Fibroblast of villous mesenchyme (primary cell): ENCODE measurements around the gene ASPG. TPM values are rescaled to one million over a fixed set of nuclear protein-coding genes. Genes with fewer than 3 reads are reported as not detected.

Experiments used
- DNase-seq: peaks from one replicate; pipeline ENCODE4 v3.0.0-alpha.2; 2010; ENCODE audit warnings: low read depth
- H3K4me3 ChIP-seq: 2 replicates; pipeline ENCODE4 v1.5.1; 2011; ENCODE audit warnings: low read depth, mild to moderate bottlenecking, low read length
- total RNA-seq: library from RNA; depleted of rRNA; stranded (reverse); fragments of >200 nt; gene quantifications from 2 replicates; pipeline ENCODE4 v1.2.3, GENCODE V29; 2012
- TF ChIP-seq, protein P1 (sequence below): IDR thresholded peaks from 2 replicates; pipeline ENCODE4 v1.5.1; 2012; ENCODE audit warnings: low read depth, mild to moderate bottlenecking, low read length; ENCODE audit not compliant: insufficient read depth

The ASPG gene
- total RNA-seq, 1 donor, result not detected

DNA sequence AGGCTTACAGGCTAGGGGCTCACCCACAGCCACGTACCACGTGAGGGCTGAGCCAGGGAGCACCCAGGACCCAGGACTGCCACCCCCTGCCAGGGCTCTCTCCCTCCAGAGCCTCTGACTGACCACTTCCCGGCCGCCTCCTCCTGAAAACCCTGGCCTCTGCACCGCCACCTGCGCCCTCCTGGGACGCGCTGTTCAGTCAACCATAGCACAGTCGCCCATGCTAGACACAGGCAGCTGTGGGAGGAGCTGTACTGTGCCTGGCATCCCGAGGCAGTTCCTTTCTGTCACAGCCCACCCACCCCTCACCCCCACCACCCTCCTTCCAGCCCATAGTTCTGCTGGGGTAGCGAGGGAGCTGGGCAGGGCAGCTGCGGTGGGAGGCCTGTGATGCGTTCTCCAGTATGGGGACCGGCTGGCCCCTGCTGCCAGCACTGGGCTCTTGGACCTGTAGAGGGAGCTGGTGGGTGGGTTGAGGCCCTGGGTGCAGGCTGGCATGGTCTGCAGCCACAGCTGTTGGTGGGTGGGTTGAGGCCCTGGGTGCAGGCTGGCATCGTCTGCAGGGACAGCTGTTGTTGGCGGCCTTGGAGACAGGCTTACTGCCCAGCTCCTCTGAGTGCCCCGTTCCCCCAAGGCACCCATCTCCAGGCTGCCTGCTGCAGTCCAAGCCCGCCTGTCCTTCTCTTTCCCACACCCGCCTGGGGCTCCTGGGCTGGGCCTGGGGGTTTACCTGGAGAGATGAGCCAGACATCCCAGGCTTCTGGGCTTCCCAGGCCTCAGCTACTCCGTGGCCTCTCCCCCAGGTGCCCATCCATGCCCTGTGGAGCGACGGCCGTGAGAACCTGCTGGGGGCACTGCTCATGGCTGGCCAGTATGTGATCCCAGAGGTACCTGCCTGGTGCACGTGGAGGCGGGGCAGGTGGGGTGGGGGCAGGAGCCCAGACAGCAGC lies 11.5 kb downstream of the ASPG start:
- no peak overlapping the region for H3K4me3 ChIP-seq
- no peak for DNase-seq
- TF ChIP-seq, protein P1, sequence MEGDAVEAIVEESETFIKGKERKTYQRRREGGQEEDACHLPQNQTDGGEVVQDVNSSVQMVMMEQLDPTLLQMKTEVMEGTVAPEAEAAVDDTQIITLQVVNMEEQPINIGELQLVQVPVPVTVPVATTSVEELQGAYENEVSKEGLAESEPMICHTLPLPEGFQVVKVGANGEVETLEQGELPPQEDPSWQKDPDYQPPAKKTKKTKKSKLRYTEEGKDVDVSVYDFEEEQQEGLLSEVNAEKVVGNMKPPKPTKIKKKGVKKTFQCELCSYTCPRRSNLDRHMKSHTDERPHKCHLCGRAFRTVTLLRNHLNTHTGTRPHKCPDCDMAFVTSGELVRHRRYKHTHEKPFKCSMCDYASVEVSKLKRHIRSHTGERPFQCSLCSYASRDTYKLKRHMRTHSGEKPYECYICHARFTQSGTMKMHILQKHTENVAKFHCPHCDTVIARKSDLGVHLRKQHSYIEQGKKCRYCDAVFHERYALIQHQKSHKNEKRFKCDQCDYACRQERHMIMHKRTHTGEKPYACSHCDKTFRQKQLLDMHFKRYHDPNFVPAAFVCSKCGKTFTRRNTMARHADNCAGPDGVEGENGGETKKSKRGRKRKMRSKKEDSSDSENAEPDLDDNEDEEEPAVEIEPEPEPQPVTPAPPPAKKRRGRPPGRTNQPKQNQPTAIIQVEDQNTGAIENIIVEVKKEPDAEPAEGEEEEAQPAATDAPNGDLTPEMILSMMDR, result no peak

DNA sequence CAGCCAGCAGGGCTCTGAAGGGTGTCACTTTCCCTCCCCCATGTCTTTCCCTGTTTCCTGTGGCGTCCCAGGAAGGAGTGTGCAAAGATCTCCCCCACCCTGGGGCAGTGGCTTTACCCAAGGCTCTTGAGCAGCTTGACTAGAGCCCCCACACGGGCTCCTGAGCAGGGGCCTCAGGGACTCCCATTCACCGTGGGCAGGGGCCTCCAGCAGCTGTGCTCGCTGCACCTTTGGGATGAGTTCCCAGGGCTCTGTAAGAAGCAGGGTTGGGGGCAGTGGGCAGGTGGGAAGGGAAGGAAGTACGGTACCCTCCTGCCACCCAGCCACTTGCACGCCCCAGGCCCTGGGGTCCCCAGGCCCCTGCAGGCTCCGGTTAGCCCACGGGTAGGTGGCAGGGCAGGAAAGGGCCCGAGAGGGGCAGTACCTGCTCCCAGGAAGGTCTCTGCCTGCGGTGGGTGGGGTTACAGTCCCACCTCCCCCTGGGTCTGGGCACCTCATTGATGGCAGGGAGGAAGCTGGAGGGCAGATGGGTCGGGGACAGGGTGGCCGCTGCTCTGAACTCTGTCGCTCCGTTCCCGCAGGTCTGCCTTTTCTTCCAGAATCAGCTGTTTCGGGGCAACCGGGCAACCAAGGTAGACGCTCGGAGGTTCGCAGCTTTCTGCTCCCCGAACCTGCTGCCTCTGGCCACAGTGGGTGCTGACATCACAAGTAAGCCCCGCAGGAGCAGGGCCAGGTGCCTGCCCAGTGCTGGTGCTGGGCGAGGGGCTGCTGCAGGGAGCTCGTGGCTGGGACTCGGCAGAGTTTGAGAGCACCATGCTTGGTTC lies 13.0 kb downstream of the ASPG start:
- TF ChIP-seq, protein P1, result no peak
- DNase-seq, result no peak

GRCh38 chr14:104099096-104100041 lies 13.9 kb downstream of the ASPG start:
- H3K4me3 ChIP-seq, result no peak overlapping the region
- TF ChIP-seq, protein P1, result no peak
- DNase-seq, result no peak

More for the DNA sequence above, 13.0 kb downstream of the ASPG start:
- no peak overlapping the region for H3K4me3 ChIP-seq

GRCh38 chr14:104100171-104101085 lies 14.9 kb downstream of the ASPG start:
- no peak overlapping the region for H3K4me3 ChIP-seq
- no peak for DNase-seq
- TF ChIP-seq, protein P1, result no peak

- TF ChIP-seq, protein P1, result no peak
- H3K4me3 ChIP-seq, result no peak overlapping the region
- DNase-seq, result no peak
Measured at GRCh38 chr14:104101086-104101621, 15.7 kb downstream of the ASPG start.
